Adrenal gland (tissue), 5 donors: ENCODE data around the gene SCAF1.

Experiments
- POLR2A ChIP-seq, 2 donors: fragments of 450-650 bp; IDR thresholded peaks; one replicate each; pipeline ENCODE4 v1.6.1; 2017; ENCODE audit warnings: antibody characterized with exemption in 2 of 2, mild to moderate bottlenecking in 2 of 2, moderate library complexity in 1 of 2
- TF ChIP-seq, protein P1 (sequence below), 6 experiments: fragments of 450-650 bp in 4 of 6; fragments of 200-600 bp in 2 of 6; sonication (generic) in 1 of 6; IDR thresholded peaks; 1 replicate in 5 of 6; 2 replicates in 1 of 6; pipeline versions ENCODE4 v1.5.1 to v1.8.0; 2016 to 2021; ENCODE audit warnings: antibody characterized with exemption in 6 of 6, mild to moderate bottlenecking in 2 of 6, moderate library complexity in 1 of 6
- donor health status: DM: no; HTN: no; CAD: no.

DNA sequence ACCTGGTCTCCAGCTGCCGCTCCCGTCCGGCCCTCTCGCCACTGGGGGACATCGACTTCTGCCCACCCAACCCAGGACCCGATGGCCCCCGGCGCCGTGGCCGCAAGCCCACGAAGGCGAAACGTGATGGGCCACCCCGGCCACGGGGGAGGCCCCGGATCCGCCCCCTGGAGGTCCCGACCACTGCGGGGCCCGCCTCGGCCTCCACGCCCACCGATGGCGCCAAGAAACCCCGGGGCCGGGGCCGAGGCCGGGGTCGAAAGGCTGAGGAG, 44.4 kb upstream of the SCAF1 start:
- no peak for TF ChIP-seq POLR2A (IDR thresholded peaks at IDR 0.05)
- TF ChIP-seq, protein P1, sequence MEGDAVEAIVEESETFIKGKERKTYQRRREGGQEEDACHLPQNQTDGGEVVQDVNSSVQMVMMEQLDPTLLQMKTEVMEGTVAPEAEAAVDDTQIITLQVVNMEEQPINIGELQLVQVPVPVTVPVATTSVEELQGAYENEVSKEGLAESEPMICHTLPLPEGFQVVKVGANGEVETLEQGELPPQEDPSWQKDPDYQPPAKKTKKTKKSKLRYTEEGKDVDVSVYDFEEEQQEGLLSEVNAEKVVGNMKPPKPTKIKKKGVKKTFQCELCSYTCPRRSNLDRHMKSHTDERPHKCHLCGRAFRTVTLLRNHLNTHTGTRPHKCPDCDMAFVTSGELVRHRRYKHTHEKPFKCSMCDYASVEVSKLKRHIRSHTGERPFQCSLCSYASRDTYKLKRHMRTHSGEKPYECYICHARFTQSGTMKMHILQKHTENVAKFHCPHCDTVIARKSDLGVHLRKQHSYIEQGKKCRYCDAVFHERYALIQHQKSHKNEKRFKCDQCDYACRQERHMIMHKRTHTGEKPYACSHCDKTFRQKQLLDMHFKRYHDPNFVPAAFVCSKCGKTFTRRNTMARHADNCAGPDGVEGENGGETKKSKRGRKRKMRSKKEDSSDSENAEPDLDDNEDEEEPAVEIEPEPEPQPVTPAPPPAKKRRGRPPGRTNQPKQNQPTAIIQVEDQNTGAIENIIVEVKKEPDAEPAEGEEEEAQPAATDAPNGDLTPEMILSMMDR (IDR thresholded peaks at IDR 0.05): no peak
